Activated CD8-positive, alpha-beta T cell treated with anti-CD3 and anti-CD28 coated beads, Interleukin-2, amount 10 ng/mL, durations not matched to agents 7 days and 5 days (primary cell): ENCODE measurements around the gene MOB3B. TPM values are rescaled to one million over a fixed set of nuclear protein-coding genes. Genes with fewer than 3 reads are reported as not detected.
A peak's percentile ranks its signal among the peaks of the same experiment; 100 is the strongest.

ENCODE experiments used
- ATAC-seq: fragments of 150-1000 bp; cut with Tn5 transposase; one replicate; pipeline ENCODE4 v1.10.0; 2021; ENCODE audit warnings: moderate library complexity
- CTCF ChIA-PET: fragments of 350-600 bp; sonication (Branson Sonifier 250); formaldehyde crosslinking; loops from one replicate; lab custom pipeline; 2021; ENCODE audit warnings: antibody characterized with exemption; lab: Charles Lee
- POLR2A ChIA-PET: fragments of 350-600 bp; sonication (Branson Sonifier 250); formaldehyde crosslinking; loops from one replicate; lab custom pipeline; 2021; ENCODE audit warnings: antibody characterized with exemption; lab: Charles Lee
- DNase-seq: peaks from one replicate; pipeline ENCODE4 v3.0.0-alpha.2; 2020
- H3K27ac Mint-ChIP-seq: one replicate; pipeline ENCODE4 v1.8.0; 2021; ENCODE audit warnings: mild to moderate bottlenecking, mixed read lengths
- H3K27me3 Mint-ChIP-seq: one replicate; pipeline ENCODE4 v1.8.0; 2021; ENCODE audit warnings: low read depth, mixed read lengths
- H3K36me3 Mint-ChIP-seq: one replicate; pipeline ENCODE4 v1.8.0; 2021; ENCODE audit warnings: low read depth, mixed read lengths
- H3K4me1 Mint-ChIP-seq: one replicate; pipeline ENCODE4 v1.8.0; 2021; ENCODE audit warnings: low read depth, mixed read lengths
- H3K4me3 Mint-ChIP-seq: one replicate; pipeline ENCODE4 v1.8.0; 2021; ENCODE audit warnings: mild to moderate bottlenecking, mixed read lengths
- H3K9me3 Mint-ChIP-seq: one replicate; pipeline ENCODE4 v1.8.0; 2022; ENCODE audit warnings: mixed read lengths; ENCODE audit not compliant: insufficient read depth
- total RNA-seq, 2 experiments: library from RNA; stranded (reverse); gene quantifications; one replicate each; pipeline ENCODE4 v1.2.3, GENCODE V29; 2021

Gene MOB3B
- total RNA-seq, 2 experiments from 2014 or later, result 2.5 to 2.8 TPM

GRCh38 chr9:27278374-27278773, 251.2 kb downstream of the MOB3B start:
- no peaks in the 10 kb centered on the region for H3K9me3 Mint-ChIP-seq
- no peak for ATAC-seq
- no peaks in the 10 kb centered on the region for H3K27me3 Mint-ChIP-seq
- H3K27ac Mint-ChIP-seq, result no peak overlapping the region
- H3K4me1 Mint-ChIP-seq, result no peaks in the 10 kb centered on the region
- POLR2A ChIA-PET, result no interaction called here
- DNase-seq, result no peak
- CTCF ChIA-PET, result no interaction called here
- H3K36me3 Mint-ChIP-seq, result no peaks in the 10 kb centered on the region
- no peak overlapping the region for H3K4me3 Mint-ChIP-seq

- DNase-seq, result peak; percentile 26
- no peak for ATAC-seq
- H3K4me3 Mint-ChIP-seq, result no peak overlapping the region
- POLR2A ChIA-PET, result no interaction called here
- CTCF ChIA-PET, result interaction anchor here (0.6 to 2.3 kb wide), 7 partner anchors 10 to 930 kb away, joined by 3 to 7 read pairs (median 3); no protein-coding TSS in a partner anchor
- no peaks in the 10 kb centered on the region for H3K9me3 Mint-ChIP-seq
- no peaks in the 10 kb centered on the region for H3K4me1 Mint-ChIP-seq
- H3K27me3 Mint-ChIP-seq, result no peaks in the 10 kb centered on the region
- no peaks in the 10 kb centered on the region for H3K36me3 Mint-ChIP-seq
- no peak overlapping the region for H3K27ac Mint-ChIP-seq
These were observed 253.2 kb downstream of the MOB3B start for GRCh38 chr9:27276193-27277030.

Other genes starting within 250 kb of the MOB3B start
- gene EQTN, start 232.7 kb downstream of the MOB3B start, total RNA-seq, result not detected
- gene IFNK, start 5.5 kb downstream of the MOB3B start, total RNA-seq, result not detected
- 10 to 100 TPM in 1 of 2 experiments, 1 to 10 TPM in 1; 7.5 to 10.2 TPM for gene C9orf72, start 43.7 kb upstream of the MOB3B start, total RNA-seq